ENCODE measurements around the gene PREX1.
"Not testable (repeated sequence)": the region's sequence is repeated elsewhere in the genome, so short reads cannot be mapped to it uniquely, and the experiment has no call there.

Gene PREX1

GRCh38 chr20:48826883-48827771, 672 bp downstream of the PREX1 start:
- Histone ChIP-seq H3K27ac (no peak overlapping the region), H3K4me3 (ENCODE audit: low read depth, low read length) (peak overlapping the region; percentile 77)
- TF ChIP-seq CTCF (IDR thresholded peaks at IDR 0.05; ENCODE audit: low read depth, low read length, missing control alignments): no peak

GRCh38 chr20:48826480-48826879, 1.3 kb downstream of the PREX1 start:
- H3K27ac ChIP-seq; H3K27me3 ChIP-seq (replicated peaks); DNase-seq; H3K36me3 ChIP-seq (replicated peaks); in situ Hi-C loops (cut with HindIII; ENCODE audit: low pct_ligation_motif_present, low sequenced_read_pairs): not testable (repeated sequence)
- peak overlapping the region; percentile 77 for H3K4me3 ChIP-seq (ENCODE audit: low read depth, low read length)

More at GRCh38 chr20:48826883-48827771, 672 bp downstream of the PREX1 start:
- in situ Hi-C loops (cut with HindIII; ENCODE audit: low pct_ligation_motif_present, low sequenced_read_pairs): no loop called here
- DNase-seq: no peak
- no peaks in the 10 kb centered on the region for H3K36me3 ChIP-seq (replicated peaks)
- H3K27me3 ChIP-seq (replicated peaks): no peaks in the 10 kb centered on the region

GRCh38 chr20:48826069-48826468, 1.7 kb downstream of the PREX1 start:
- Histone ChIP-seq H3K27me3 (replicated peaks) (no peaks in the 10 kb centered on the region), H3K27ac (no peak overlapping the region), H3K4me3 (ENCODE audit: low read depth, low read length) (peak overlapping the region; percentile 77), H3K36me3 (replicated peaks) (no peaks in the 10 kb centered on the region)
- no peak for DNase-seq
- no peak for TF ChIP-seq CTCF (IDR thresholded peaks at IDR 0.05; ENCODE audit: low read depth, low read length, missing control alignments)
- in situ Hi-C loops (cut with HindIII; ENCODE audit: low pct_ligation_motif_present, low sequenced_read_pairs): no loop called here

GRCh38 chr20:48825566-48825920, 2.3 kb downstream of the PREX1 start:
- in situ Hi-C loops (cut with HindIII; ENCODE audit: low pct_ligation_motif_present, low sequenced_read_pairs): no loop called here
- no peak for DNase-seq
- H3K27me3 ChIP-seq (replicated peaks): no peaks in the 10 kb centered on the region
- H3K36me3 ChIP-seq (replicated peaks): no peaks in the 10 kb centered on the region
- H3K4me3 ChIP-seq (ENCODE audit: low read depth, low read length): peak overlapping the region; percentile 77
- TF ChIP-seq CTCF (IDR thresholded peaks at IDR 0.05; ENCODE audit: low read depth, low read length, missing control alignments): no peak
- H3K27ac ChIP-seq: no peak overlapping the region

- no peak for TF ChIP-seq CTCF (IDR thresholded peaks at IDR 0.05; ENCODE audit: low read depth, low read length, missing control alignments)
- DNase-seq: no peak
- in situ Hi-C loops (cut with HindIII; ENCODE audit: low pct_ligation_motif_present, low sequenced_read_pairs): no loop called here
- Histone ChIP-seq H3K27me3 (replicated peaks) (no peaks in the 10 kb centered on the region), H3K36me3 (replicated peaks) (no peaks in the 10 kb centered on the region), H3K27ac (no peak overlapping the region), H3K4me3 (ENCODE audit: low read depth, low read length) (no peak overlapping the region)
Observed at GRCh38 chr20:48824830-48825565, 2.8 kb downstream of the PREX1 start.

GRCh38 chr20:48823960-48824498, 3.8 kb downstream of the PREX1 start:
- Histone ChIP-seq H3K4me3 (ENCODE audit: low read depth, low read length) (no peak overlapping the region), H3K36me3 (replicated peaks) (no peaks in the 10 kb centered on the region), H3K27ac (peak overlapping the region; percentile 24), H3K27me3 (replicated peaks) (no peaks in the 10 kb centered on the region)
- in situ Hi-C loops (cut with HindIII; ENCODE audit: low pct_ligation_motif_present, low sequenced_read_pairs): no loop called here
- peak; percentile 76 for DNase-seq
- no peak for TF ChIP-seq CTCF (IDR thresholded peaks at IDR 0.05; ENCODE audit: low read depth, low read length, missing control alignments)
